ENCODE measurements around the gene GSKIP. TPM values are rescaled to one million over a fixed set of nuclear protein-coding genes. Genes with fewer than 3 reads are reported as not detected.

Gene GSKIP
- total and polyA plus RNA-seq, 7 donors = 13.2 to 251 (median 30.7) TPM

GRCh38 chr14:96384053-96384452, 20.7 kb downstream of the GSKIP start:
- peaks cover 0 to 43% (median 6%) of the 10 kb centered on the region in 4 donors for H3K36me3 ChIP-seq
- H3K4me3 ChIP-seq = no peak overlapping the region
- TF ChIP-seq POLR2AphosphoS5 (IDR thresholded peaks at IDR 0.05) (no peak), EP300 (IDR thresholded peaks at IDR 0.05) (no peak), POLR2A (IDR thresholded peaks at IDR 0.05) (no peak), CTCF (IDR thresholded peaks at IDR 0.05) (no peak)
- intact Hi-C loops (cut with DNase I) = no loop called here
- 38 to 70% methylated on average over 1 of the region's 1 CpG for WGBS, 2 donors
- no peak for DNase-seq
- H3K9me3 ChIP-seq = no peaks in the 10 kb centered on the region
- no peaks in the 10 kb centered on the region for H3K27me3 ChIP-seq
- no peak overlapping the region for H3K27ac ChIP-seq
- H3K4me1 ChIP-seq = no peaks in the 10 kb centered on the region

- intact Hi-C loops (cut with DNase I) = no loop called here
- Histone ChIP-seq H3K4me3 (no peak overlapping the region), H3K27me3 (no peaks in the 10 kb centered on the region), H3K36me3 (peaks cover 0 to 43% (median 6%) of the 10 kb centered on the region in 4 donors), H3K4me1 (no peaks in the 10 kb centered on the region), H3K27ac (no peak overlapping the region), H3K9me3 (no peaks in the 10 kb centered on the region)
- DNase-seq = no peak
- TF ChIP-seq POLR2A (IDR thresholded peaks at IDR 0.05) (no peak), POLR2AphosphoS5 (IDR thresholded peaks at IDR 0.05) (no peak), EP300 (IDR thresholded peaks at IDR 0.05) (no peak), CTCF (IDR thresholded peaks at IDR 0.05) (no peak)
- 88 to 91% methylated on average over 1 of the region's 1 CpG for WGBS, 2 donors
Measured at GRCh38 chr14:96384740-96385139, 21.4 kb downstream of the GSKIP start.

- Histone ChIP-seq H3K4me3 (no peak overlapping the region), H3K9me3 (no peaks in the 10 kb centered on the region), H3K27me3 (no peaks in the 10 kb centered on the region), H3K4me1 (peaks cover 0 to under 1% (median 0%) of the 10 kb centered on the region in 4 donors), H3K36me3 (peaks cover 0 to 43% (median 6%) of the 10 kb centered on the region in 4 donors), H3K27ac (no peak overlapping the region)
- intact Hi-C loops (cut with DNase I) = no loop called here
- DNase-seq = no peak
- WGBS, 2 donors = 89 to 94% methylated on average over 3 of the region's 3 CpGs
- no peak for TF ChIP-seq EP300 (IDR thresholded peaks at IDR 0.05)
- no peak for TF ChIP-seq POLR2AphosphoS5 (IDR thresholded peaks at IDR 0.05)
- no peak for TF ChIP-seq CTCF (IDR thresholded peaks at IDR 0.05)
- no peak for TF ChIP-seq POLR2A (IDR thresholded peaks at IDR 0.05)
Measured at GRCh38 chr14:96385385-96385784, 22.1 kb downstream of the GSKIP start.

GRCh38 chr14:96390965-96391292, 27.6 kb downstream of the GSKIP start:
- TF ChIP-seq POLR2A (IDR thresholded peaks at IDR 0.05) (no peak), POLR2AphosphoS5 (IDR thresholded peaks at IDR 0.05) (no peak), EP300 (IDR thresholded peaks at IDR 0.05) (no peak), CTCF (IDR thresholded peaks at IDR 0.05) (no peak)
- intact Hi-C loops (cut with DNase I) = loop anchor here (1.0 kb wide), 1 partner anchor 27 kb away; no protein-coding TSS in a partner anchor
- 2 to 5% methylated on average over 13 of the region's 13 CpGs for WGBS, 2 donors
- peaks cover 0 to 15% (median 11%) of the 10 kb centered on the region in 4 donors for H3K4me1 ChIP-seq
- DNase-seq = no peak
- no peaks in the 10 kb centered on the region for H3K27me3 ChIP-seq
- no peaks in the 10 kb centered on the region for H3K9me3 ChIP-seq
- peak overlapping the region; percentile 62 to 73 (median 68) for H3K4me3 ChIP-seq
- peaks cover 0 to 6% (median 0%) of the 10 kb centered on the region in 4 donors for H3K36me3 ChIP-seq
- H3K27ac ChIP-seq = peak overlapping the region; percentile 69 to 79 (median 76)

Measured in sigmoid colon (tissue), 7 donors.